Cardiac septum (tissue), 1 donor: Measurements from ENCODE around the gene PDE6C. TPM values are rescaled to one million over a fixed set of nuclear protein-coding genes. Genes with fewer than 3 reads are reported as not detected.
"Not testable (repeated sequence)": the region's sequence is repeated elsewhere in the genome, so short reads cannot be mapped to it uniquely, and the experiment has no call there.

Source experiments
- DNase-seq: peaks from one replicate; pipeline ENCODE4 v3.0.0-alpha.2; 2020; ENCODE audit warnings: low spot score
- intact Hi-C: fragments of 100-400 bp; cut with DNase I; formaldehyde crosslinking; loops from one replicate; pipeline ENCODE4 v1.14.0; 2022
- total RNA-seq: library from RNA; stranded (reverse); fragmentation: NEBNext Ultra II Directional; extraction: Animal tissue kit (Norgen Biotek cat#: 25700); gene quantifications from one replicate; pipeline ENCODE4 v1.2.1, GENCODE V29; 2021
- donor health status: DM: no; HTN: no; CAD: no.

Gene PDE6C
- total RNA-seq, 1 donor from 2014 or later = not detected

DNA sequence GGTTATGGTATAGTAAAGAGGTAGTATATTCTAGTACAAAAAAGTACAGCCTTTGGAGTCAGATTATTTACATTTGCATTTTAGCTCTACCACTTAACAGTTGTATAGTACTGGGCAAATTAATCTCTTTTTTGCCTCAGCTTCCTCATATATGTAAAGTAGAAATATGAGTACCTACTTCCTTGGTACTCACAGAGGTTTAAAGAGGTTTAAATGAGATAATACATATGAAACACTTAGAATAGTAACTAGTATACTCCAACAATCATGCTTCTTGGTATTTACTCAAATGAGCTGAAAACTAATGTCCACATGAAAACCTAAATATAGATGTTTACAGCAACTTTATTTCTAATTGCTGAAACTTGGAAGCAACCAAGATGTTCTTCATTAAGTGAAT, 75.4 kb downstream of the PDE6C start:
- intact Hi-C loops = no loop called here

DNA sequence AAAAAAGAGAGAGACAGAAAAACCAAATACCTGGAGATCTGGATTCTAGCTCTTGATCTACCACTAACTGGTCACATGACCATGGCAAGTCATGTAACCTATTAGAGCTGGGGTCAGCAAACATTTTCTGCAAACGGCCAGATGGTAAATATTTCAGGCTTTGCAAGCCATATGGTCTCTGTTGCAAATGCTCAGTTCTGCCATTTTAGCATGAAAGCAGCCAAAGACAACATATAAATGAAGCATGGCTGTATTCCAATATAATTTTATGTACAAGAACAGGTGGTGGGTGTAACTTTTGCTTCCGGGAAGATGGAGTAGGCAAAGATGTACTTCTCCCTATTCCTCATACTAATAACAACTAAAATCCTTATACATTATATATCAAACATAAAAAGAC, 83.4 kb downstream of the PDE6C start:
- intact Hi-C loops = no loop called here

More for the DNA sequence above, 75.4 kb downstream of the PDE6C start:
- no peak for DNase-seq

DNA sequence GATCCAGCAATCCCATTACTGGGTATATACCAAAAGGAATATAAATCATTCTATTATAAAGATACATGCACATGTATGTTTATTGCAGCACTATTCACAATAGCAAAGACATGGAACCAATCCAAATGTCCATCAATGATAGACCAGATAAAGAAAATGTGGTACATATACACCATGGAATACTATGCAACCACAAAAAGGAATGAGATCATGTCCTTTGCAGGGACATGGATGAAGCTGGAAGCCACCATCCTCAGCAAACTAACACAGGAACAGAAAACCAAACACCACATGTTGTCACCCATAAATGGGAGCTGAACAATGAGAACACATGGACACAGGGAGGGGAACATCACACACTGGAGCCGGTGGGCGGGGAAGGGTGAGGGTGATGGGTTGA, 84.2 kb downstream of the PDE6C start:
- DNase-seq, intact Hi-C loops: not testable (repeated sequence)

More for the DNA sequence above, 83.4 kb downstream of the PDE6C start:
- DNase-seq = no peak

DNA sequence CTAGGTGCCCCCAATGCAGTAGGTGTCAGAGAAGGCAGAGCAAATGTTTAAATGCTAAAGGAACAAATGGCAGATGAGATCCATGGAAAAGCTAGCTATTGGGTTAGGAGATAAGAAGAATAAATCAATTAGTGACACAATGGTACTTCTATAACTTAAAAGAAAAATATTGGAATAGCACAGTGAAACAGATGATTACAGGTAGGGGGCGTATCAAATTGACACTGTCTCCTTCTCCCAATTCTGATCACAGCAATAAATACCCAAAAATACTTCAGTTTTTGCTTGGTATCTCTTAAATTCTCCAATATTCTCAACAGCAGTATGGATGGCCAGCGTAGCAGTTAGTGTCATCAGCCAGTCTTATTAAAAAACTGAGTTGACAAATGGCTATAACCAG, 84.9 kb downstream of the PDE6C start:
- intact Hi-C loops = no loop called here
- DNase-seq = no peak

DNA sequence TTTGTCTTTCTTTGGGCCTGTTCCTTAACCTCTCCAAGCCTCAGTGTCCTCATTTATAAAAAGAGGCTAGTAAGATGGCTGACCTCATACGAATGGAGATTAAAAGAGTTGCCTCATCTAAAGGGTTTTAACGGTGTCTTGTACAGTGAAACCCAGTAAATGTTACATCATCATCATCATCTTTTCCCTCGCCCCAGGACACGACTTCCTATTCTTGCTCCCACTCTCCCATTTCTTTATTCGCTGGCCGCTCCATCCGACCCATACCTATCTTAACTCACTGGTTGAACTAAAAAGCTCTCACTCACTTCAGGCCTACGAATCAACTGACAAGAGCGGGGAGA, 89.5 kb downstream of the PDE6C start:
- intact Hi-C loops = loop anchor here (10.0 kb wide), 1 partner anchor 113 kb away; no protein-coding TSS in a partner anchor
- DNase-seq = no peak

DNA sequence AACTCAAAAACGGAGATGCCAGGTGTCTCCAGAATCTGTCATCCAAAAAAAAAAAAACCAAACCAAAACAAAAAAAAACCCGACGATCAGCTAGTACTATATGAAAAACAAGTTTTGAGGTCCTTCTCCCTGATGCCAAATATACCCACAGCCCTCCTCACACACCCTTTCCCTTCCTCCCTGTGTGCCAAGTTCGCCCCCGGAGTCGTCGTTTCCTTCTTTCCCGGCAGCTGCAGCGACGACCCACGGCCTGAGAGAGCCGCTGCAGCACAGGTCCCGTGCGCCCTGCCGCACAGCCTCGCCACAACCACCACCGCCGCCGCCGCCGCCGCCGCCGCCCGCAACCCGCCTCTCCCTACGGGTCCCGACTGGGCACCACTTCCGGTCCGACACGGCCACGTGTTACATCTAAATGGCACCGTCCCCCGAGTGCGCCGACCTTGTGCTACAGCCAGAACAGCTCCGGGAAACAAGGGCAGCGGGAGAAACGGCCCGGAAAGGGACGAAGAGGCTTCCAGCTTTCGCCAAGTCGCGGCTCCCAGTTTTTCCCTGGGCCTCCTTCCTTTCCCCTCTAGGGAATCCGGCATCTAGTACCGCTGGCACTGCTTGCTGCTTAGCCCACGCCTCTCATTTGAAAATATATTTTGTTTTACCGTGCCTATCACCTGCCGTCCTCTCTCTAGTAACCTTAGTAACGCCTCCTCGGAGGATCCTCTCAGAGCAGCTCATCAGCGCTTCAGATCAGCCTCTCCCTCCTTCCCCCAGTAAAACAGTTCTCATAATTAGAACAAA, 90.1 kb downstream of the PDE6C start, which contains the start of gene FRA10AC1:
TSS of gene FRA10AC1 (minus strand) at position 383 of the 792 bp plus-strand sequence. CDS start 2,486 bp downstream, outside the sequence.
- DNase-seq = peak; percentile 96
- intact Hi-C loops = loop anchor here (10.0 kb wide), 1 partner anchor 112 kb away; no protein-coding TSS in a partner anchor

DNA sequence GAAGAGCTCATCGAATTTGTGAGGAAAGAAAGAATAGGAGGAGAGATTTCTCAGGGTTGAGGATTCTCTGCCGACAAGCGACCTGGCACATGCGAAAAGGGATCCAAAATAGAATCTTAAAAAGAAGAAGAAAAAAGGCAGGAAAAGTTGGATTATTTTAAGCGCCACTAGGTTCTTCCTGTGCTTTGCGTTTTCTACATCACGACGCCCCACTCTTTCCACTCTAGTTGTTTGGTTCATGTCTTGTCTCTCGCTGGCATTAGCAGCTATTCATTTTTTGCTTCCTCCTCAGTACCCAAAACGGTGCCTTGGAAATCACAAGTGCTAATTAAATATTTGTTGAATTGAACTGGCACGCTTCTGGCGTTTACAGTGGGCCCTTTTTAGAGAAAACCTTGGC, 90.7 kb downstream of the PDE6C start:
- intact Hi-C loops = loop anchor here (10.0 kb wide), 1 partner anchor 112 kb away; no protein-coding TSS in a partner anchor
- DNase-seq = no peak

DNA sequence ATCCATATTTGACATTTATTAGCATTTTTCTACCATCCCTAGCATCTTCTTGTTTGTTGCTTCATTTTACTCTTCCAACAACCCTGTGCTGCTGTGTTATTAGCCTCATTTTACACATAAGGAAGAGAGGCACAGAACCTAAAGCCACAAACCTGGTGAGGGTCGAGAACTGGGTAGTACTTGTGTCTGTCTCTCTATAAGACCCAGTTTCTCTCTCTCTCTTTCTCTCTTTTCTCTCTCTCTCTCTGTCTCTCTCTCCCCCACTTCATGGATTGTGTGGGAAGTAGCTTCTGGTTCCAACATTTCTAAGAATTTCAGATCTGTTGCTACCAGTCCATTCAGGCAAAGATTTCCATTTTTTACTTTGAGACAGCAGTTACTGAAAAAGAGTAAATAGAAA, 91.5 kb downstream of the PDE6C start:
- intact Hi-C loops = loop anchor here (10.0 kb wide), 1 partner anchor 111 kb away; no protein-coding TSS in a partner anchor
- DNase-seq = no peak

DNA sequence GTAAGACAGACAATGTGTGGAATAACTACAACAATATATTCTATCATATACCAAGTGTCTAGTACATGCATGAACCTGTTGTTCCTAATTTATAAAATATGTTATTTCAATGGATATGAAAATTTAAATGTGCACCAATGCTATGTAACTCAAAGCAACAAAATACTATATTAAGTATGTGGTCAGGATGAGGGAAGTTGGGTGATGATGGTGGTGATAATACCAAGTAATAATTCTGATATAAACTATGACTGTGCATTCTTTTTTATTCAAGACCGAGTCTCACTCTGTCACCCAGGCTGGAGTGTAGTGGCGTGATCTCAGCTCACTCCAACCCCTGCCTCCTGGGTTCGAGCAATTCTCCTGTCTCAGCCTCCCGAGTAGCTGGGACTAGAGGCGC, 92.1 kb downstream of the PDE6C start:
- intact Hi-C loops = loop anchor here (10.0 kb wide), 1 partner anchor 110 kb away; no protein-coding TSS in a partner anchor

DNA sequence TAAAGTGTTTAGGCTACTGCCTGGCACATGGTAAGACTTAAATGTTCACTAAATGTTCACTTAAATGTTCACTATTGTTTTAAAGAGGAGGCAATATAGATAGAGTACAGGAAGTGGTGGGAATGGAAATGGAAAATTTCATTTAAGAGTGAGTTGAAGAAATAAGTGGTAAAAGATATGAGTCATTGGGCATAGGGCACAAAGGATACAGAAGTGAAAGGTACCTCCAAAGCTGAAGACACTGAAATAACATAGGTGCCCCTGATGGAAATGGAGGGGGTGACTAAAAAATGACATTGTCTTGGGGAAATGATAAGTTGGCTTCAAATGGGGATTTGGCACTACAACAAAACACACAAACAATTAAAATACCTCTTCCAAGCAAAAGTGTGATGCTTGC, 95.3 kb downstream of the PDE6C start:
- no peak for DNase-seq
- intact Hi-C loops = loop anchor here (10.0 kb wide), 1 partner anchor 107 kb away; no protein-coding TSS in a partner anchor

More for the DNA sequence above, 92.1 kb downstream of the PDE6C start:
- DNase-seq = no peak

DNA sequence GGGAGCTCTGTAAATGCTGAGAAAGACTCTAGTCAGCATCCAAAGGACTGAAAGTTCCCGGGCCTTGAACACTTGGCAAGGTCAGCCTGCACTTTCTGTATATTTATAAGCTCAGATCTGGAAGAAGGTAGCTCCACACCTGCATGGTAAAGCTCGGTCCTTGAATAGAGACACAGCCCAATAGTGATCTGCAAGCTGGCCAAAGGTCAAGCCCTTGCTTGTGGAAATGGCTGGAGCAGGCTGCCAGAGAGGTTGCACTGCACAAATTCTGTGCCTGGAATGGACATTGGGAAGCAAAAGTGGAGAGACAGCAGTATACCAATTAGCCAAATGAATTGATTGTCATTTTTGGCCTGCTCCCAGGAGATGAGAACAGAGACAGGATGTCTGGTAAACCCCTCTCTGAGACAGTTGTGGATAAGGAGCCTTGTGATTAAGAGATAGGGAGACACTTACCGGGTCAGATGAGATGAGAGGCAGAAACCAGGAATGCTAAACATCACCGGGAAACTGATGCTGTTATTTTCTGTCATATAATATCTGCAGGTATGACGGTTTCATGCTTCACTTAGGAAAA, 98.1 kb downstream of the PDE6C start:
- intact Hi-C loops = no loop called here

DNA sequence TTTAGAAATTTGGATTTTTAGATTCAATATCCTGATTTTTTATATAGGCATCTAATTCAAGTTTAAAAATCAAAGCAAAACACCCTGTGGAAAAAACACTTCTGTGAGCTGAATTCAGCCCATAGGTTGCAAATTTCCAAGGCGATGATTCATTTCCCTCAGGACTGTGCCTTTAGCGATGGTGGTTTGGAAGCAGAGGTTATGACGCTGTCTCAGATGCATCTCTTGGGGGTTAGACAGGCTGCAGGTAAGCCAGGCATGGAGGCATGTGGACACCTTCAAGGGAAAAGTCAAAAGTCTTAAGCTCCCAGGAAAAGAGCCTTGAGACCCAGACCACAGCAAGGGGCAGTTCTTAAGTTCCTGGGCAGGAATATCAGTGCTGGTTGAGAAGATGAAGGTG, 99.6 kb downstream of the PDE6C start:
- DNase-seq = no peak
- intact Hi-C loops = no loop called here

More for the DNA sequence above, 98.1 kb downstream of the PDE6C start:
- no peak for DNase-seq

DNA sequence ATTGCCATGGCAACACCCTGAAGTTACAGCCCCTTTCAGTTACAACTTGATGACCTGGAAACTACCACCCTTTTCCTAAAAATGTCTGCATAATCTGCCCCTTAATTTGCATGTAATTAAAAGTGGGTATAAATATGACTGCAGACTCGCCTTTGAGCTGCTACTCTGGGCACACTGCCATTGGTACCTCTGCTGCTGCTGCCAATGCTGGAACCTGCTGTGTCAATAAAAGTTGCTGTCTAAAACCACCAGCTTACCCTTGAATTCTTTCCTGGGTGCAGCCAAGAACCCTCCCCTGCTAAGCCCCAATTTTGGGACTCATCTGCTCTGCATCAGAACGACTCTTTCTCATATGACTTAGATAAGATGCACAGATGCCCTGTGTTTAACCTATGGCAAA, 100.3 kb downstream of the PDE6C start:
- intact Hi-C loops = no loop called here
- no peak for DNase-seq

DNA sequence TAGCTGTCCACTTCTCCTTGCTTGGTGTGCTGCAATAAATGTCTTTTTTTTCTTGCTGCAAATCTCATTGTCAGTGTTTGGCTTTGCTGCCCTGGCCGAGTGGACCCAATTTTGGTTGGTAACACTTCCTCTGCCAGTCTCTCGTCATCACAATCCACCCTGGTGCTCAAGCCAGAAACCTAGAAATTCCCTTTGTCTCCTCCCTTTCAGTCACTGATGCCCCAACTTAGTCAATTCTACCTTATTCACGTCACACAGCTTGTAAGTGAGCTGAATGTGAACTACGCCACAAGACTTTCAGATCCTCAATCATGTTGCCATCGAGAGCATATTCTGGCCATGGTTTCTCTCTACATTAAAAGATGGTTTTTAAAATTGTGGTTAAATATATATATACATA, 103.0 kb downstream of the PDE6C start:
- no peak for DNase-seq
- intact Hi-C loops = no loop called here

Other genes starting within 250 kb of the PDE6C start
- 82.5 TPM for gene MYOF, start 130.2 kb upstream of the PDE6C start, total RNA-seq
- 0.13 TPM for gene CEP55, start 115.9 kb upstream of the PDE6C start, total RNA-seq
- 0.08 TPM for gene FFAR4, start 45.9 kb upstream of the PDE6C start, total RNA-seq
- 2.1 TPM for gene RBP4, start 11.3 kb upstream of the PDE6C start, total RNA-seq
- gene FRA10AC1, start 90.1 kb downstream of the PDE6C start, total RNA-seq = 21.1 TPM
- not detected for gene LGI1, start 145.4 kb downstream of the PDE6C start, total RNA-seq